Activated CD4-positive, CD25-positive, alpha-beta regulatory T cell treated with anti-CD3 and anti-CD28 coated beads, Interleukin-2, amount 50 U/mL, for 72 hours (primary cell): ENCODE measurements around the gene RAB14.

Experiments used
- DNase-seq: peaks from one replicate; pipeline ENCODE4 v3.0.0; 2021

Gene RAB14

GRCh38 chr9:121218357-121219027 is 16.8 kb upstream of the RAB14 start:
- no peak for DNase-seq

- no peak for DNase-seq
Measured at GRCh38 chr9:121217609-121218292, 16.1 kb upstream of the RAB14 start.

DNA sequence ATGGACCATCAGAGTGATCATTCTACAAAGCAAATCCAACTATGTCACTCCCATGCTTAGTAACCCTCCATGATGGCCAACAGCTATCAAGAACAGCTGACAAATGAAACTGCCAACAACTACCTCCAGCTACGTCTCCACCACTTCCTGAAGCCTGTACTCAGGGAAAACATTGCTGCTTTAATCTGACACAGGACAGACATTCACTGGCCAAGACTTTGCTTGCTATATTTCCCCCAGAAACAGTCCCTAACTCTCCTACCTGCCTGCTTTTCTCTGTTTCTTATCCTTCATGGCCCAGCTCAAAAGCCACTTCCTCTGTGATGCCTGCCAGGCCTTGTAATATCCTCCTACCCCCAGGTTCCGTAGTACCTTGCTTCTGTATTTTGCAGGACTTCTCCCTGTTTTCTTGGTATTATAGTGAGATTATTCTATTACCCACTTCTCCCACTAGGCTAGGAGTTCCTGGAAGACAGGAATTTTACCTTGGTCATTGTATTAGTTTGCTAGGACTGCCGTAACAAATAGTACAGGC is 14.7 kb upstream of the RAB14 start:
- DNase-seq, result no peak

DNA sequence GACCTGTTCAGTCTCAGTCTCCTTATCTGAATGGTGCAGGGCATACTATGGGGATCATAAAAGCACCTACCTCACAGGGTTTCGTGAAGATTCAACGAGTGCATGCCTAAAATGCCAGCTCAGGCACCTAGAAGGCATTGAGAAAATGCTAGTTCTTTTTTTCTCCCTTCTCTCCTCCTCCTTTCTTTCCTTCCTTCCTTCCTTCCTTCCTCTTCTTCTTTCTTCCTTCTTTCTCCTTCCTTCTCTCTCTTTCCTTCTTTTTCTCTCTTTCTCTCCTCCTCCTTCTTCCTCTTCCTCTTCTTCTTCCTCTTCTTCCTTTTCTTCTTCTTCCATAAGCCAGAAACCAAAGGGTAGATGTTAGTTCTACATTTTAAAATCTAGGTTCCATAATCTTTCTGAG is 12.3 kb upstream of the RAB14 start:
- DNase-seq, result no peak

- DNase-seq, result peak; percentile 70
Measured at GRCh38 chr9:121213136-121213806, 11.6 kb upstream of the RAB14 start.

- no peak for DNase-seq
Measured at GRCh38 chr9:121210536-121210935, 8.9 kb upstream of the RAB14 start.

DNA sequence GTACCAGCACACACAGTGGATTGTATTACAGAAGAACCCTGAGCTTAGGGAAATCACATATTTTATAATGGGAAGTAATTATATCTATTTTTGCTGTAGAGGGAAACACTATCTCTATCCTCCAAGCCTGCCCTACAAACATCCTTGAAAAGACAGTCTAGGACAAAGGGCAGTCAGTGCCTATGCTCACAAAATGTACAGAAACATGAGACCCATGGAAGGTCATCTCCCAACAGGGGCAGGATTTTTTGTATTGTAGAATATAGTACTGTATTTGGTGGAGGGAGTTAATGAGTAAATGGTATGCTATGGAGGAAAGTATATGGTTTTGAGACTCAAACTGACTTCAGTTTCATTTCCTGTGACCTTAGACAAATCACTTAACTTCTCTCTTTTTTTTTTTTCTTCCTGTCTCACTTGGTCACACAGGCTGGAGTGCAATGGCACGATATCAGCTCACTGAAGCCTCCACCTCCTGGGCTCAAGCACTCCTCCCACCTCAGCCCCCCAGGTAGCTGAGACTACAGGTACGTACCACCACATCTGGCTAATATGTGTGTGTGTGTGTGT is 5.8 kb upstream of the RAB14 start:
- DNase-seq, result no peak

DNA sequence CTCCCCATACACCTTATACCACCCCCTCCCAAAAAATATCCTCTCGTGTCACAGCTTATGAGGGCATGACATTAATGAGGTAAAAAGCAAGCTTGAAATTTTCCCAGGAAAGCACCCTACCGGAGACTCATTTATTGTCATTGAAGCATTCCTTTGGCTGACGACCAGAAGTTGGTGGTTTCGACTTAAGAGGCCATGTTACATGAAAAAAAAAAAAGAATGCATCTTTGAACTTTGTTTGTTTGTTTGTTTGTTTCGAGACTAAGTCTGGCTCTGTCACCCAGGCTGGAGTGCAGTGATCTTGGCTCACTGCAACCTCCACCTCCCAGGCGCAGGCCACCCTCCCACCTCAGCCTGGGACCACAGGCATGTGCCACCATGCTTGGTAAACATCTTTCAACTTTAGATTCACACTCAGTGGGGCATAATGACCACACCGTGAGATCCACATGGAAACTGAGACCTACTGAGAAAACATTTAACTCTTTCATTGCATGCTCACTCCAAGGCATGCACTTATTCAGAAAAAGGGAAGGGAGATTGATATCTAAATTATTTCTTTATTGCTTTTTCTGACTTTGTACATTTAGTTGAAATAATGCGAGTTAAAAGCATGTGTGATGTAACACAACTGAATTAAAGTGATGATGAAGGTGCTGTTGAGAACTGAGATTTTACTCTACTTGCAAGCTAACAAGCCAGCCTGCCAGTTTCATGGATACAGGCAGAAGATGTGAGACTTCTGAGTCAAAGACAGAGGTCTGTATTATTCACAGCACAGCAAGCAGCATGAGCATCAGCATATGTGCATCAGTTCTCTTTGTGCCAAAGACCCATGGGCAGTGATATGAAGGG is 5.1 kb upstream of the RAB14 start:
- DNase-seq, result no peak

GRCh38 chr9:121204611-121205010 is 2.9 kb upstream of the RAB14 start:
- no peak for DNase-seq

DNA sequence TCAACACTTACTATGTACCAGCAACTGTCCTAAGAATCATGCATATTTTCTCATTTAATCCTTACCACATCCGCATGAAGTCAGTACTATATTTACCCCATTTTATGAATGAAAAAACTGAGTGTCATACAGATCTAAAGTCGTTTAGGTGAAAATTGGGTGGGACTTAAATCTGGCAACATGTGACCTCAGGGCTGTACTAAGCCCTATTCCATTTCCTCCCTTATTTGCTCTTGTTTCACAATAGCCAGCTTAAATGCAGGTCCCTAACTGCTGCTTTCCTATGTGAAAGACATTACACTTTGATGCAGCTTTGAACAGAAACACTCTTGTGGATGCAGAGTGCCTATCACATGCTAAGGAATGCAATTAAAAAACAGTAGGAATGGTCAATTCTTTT is 2.5 kb upstream of the RAB14 start:
- no peak for DNase-seq

DNA sequence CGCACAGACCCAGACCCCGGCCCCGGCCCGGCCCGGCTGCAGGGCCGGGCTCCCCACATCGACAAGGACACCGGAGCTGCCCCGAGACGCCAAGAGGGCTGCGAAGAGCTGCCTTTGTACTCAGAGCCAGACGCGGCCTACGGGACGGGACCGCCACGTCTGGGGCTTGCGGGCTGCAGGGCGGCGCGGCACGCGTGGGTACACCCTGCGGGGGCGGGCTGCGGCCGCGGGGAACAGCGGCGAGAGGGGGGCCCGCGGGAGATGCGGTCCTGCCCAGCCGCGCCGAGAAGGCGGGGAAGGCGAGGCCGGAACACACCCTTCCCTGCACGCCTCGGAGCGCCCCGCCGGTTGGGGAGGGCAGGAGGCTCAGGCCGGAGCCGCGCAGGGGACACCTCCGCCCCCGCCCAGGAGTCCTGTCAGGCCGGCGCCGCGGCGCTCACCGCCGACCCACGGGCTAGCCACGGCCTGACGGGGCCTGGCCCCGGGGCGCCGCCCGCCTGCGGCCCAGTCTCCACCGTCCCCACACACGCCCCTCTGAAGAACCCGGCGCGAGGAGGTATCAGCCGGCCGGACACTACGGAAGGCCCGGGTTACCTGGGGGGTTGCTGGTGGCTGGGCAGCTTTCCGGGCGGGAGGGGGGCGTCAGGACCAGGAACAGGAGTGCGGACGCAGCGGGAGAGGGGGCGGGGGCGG is 478 bp downstream of the RAB14 start:
- DNase-seq, result peak; percentile 66

GRCh38 chr9:121200356-121200755 is 1.3 kb downstream of the RAB14 start:
- DNase-seq, result no peak

DNA sequence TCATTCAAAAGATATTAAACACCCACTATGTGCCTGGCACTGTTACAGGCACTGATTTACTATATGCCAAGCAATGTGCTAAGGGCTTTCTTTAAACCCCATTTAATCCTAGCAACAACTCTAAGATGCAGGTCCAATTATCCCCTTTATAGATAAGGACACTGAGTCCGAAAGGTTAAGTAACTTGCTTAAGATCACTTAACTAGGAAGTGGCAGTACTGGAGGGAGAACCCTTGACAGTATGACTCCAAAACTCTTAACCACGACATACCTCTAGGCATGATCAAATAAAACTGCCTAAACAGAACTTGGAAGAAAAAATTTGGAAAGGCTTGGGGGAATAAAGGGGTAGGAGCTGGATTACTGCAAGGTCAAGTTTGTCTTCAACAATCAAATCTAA is 1.7 kb downstream of the RAB14 start:
- no peak for DNase-seq

DNA sequence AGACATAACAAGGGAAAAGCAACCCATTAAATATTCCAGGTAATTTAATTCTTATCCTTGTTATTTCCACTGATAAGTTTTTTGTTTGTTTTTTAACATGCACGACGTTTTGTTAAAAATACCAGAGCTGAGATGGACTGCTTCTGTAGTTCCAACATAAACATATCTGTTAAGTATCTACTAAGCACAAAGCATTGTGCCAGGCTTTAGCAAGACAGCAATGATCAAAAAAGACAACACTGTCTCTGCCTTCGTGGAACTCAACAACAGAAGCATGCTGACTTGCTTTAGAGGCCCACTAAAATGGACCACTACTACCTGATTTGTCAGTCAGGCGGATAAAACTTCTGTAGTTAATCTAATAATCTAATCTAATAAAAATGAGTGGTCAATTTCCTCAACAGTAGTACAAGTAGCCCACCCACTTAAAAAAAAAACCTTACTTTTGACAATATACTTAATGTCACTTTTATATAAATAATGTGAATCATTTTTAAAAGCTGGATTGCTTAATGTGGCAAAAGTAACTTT is 3.1 kb downstream of the RAB14 start:
- no peak for DNase-seq

DNA sequence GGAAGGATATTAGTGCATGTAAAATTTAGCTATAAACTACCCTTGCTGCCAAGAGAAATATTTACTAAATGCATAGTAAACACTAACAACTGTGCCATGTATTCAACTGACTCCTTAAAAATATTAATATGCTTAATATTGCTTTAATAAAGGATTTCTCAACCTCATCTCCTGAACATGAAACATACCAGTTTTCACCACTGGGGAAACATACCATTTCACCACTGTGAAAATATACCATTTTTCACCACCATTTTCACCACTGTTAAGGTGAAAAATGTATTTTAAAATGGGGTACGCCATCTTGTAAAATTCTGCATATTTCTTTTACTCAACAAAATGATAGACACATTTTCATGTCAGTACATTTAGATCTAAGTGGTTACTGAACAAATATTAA is 4.5 kb downstream of the RAB14 start:
- no peak for DNase-seq

- no peak for DNase-seq
Measured at GRCh38 chr9:121196389-121196788, 5.3 kb downstream of the RAB14 start.

DNA sequence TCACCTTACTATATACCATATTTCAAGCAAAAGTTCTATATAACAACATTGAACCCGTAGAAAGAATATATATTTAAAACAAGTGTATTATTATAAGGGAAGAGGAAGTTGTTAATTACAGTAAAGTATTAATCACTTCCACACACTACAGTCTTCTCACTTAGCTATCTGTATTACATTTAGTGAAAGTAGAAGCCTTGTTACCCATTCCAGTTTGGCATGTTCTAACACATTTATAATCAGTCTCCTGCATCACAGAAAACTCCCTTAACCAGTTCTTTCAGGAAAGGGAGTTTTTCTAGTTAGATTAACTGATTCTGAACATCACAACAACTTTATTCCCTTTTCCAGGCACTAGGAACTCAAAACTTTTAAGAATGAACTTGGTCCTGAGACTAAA is 6.9 kb downstream of the RAB14 start:
- DNase-seq, result no peak

GRCh38 chr9:121192959-121193640 is 8.6 kb downstream of the RAB14 start:
- no peak for DNase-seq

- no peak for DNase-seq
Measured at GRCh38 chr9:121192518-121192917, 9.2 kb downstream of the RAB14 start.

DNA sequence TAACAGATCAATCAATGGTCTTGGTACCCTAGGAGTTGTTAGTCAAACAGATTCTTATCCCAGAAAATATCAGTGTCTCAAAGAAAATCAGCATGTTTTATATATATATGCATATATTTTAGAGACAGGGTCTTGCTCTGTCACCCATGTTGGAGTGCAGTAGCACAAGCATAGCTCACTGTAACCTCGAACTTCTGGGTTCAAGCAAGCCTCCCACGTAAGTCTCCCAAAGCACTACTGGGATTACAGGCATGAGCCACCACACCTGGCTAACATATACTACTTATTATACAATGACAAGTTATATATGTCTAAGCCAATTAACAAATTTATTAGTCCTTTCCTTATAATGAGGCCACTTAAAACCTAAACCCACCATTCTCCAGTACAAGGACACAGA is 10.4 kb downstream of the RAB14 start:
- DNase-seq, result no peak

DNA sequence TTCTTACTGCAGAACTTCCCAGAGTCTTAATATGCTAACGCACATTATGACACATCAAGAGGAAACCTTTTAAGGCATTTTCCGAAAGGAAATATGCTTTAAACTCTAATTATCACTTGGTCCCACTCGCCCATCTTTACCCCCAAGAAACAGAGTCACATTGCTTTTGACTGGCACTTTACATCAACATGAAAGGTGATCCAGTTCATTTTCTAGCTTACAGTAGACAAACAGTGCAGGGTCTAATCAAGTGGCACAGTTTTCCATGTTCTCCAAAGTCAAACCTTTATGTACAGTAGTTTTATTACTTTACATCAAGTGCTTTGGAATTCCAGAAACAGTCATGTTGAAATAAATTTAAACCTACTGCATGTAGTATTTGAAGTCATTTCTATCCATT is 12.0 kb downstream of the RAB14 start:
- DNase-seq, result no peak
